HepG2 (cell line): Measurements from ENCODE around the gene RIPOR1. TPM values are rescaled to one million over a fixed set of nuclear protein-coding genes. Genes with fewer than 3 reads are reported as not detected.

Experiments
- CENPX ChIP-seq: sonication (generic); formaldehyde crosslinking; IDR thresholded peaks from 2 replicates; pipeline ENCODE4 v1.9.0; 2021; ENCODE audit warnings: mild to moderate bottlenecking, missing genetic modification reagents, moderate library complexity
- ELK4 ChIP-seq: sonication (generic); formaldehyde crosslinking; IDR thresholded peaks from 2 replicates; pipeline ENCODE4 v1.9.0; 2021; ENCODE audit warnings: missing genetic modification reagents, borderline replicate concordance
- ETV5 ChIP-seq: IDR thresholded peaks from 2 replicates; pipeline ENCODE4 v1.6.1; 2018; ENCODE audit warnings: missing biosample characterization, missing genetic modification reagents, inconsistent platforms, borderline replicate concordance
- FLYWCH1 ChIP-seq: sonication (generic); formaldehyde crosslinking; IDR thresholded peaks from 2 replicates; pipeline ENCODE4 v1.8.1; 2023; ENCODE audit warnings: mild to moderate bottlenecking, missing genetic modification reagents
- FOSL1 ChIP-seq: sonication (generic); formaldehyde crosslinking; IDR thresholded peaks from 2 replicates; pipeline ENCODE4 v1.9.0; 2021; ENCODE audit warnings: missing genetic modification reagents, borderline replicate concordance
- KLF6 ChIP-seq: IDR thresholded peaks from 2 replicates; pipeline ENCODE4 v1.8.0; 2016; ENCODE audit warnings: missing biosample characterization, missing genetic modification reagents
- PATZ1 ChIP-seq: sonication (generic); formaldehyde crosslinking; IDR thresholded peaks from 2 replicates; pipeline ENCODE4 v1.4.0; 2020; ENCODE audit warnings: missing genetic modification reagents
- RBFOX2 ChIP-seq: fragments of 200-400 bp; formaldehyde crosslinking; IDR thresholded peaks from 2 replicates; pipeline ENCODE4 v1.6.1; 2017; ENCODE audit warnings: low read depth, mild to moderate bottlenecking, low read length
- SP5 ChIP-seq: IDR thresholded peaks from 2 replicates; pipeline ENCODE4 v1.6.1; 2016; ENCODE audit warnings: low read depth, borderline replicate concordance
- TFE3 ChIP-seq: IDR thresholded peaks from 2 replicates; pipeline ENCODE4 v1.6.1; 2016
- U2AF1 ChIP-seq: fragments of 200-400 bp; formaldehyde crosslinking; optimal IDR thresholded peaks from 2 replicates; pipeline ENCODE3; 2017; ENCODE audit warnings: mild to moderate bottlenecking, low read depth, low read length
- ZBTB38 ChIP-seq: sonication (generic); formaldehyde crosslinking; IDR thresholded peaks from 2 replicates; pipeline ENCODE4 v1.5.1; 2020; ENCODE audit warnings: mild to moderate bottlenecking, missing genetic modification reagents
- ZFP36L2 ChIP-seq: sonication (generic); formaldehyde crosslinking; IDR thresholded peaks from 2 replicates; pipeline ENCODE4 v1.4.0; 2020; ENCODE audit warnings: missing genetic modification reagents
- ZNF124 ChIP-seq: sonication (generic); formaldehyde crosslinking; IDR thresholded peaks from 2 replicates; pipeline ENCODE4 v1.4.0; 2020; ENCODE audit warnings: missing genetic modification reagents
- ZNF224 ChIP-seq: sonication (generic); formaldehyde crosslinking; IDR thresholded peaks from 2 replicates; pipeline ENCODE4 v1.5.0; 2020; ENCODE audit warnings: mild to moderate bottlenecking, missing genetic modification reagents
- ZNF292 ChIP-seq: sonication (generic); formaldehyde crosslinking; IDR thresholded peaks from 2 replicates; pipeline ENCODE4 v1.8.1; 2022; ENCODE audit warnings: mild to moderate bottlenecking, low read depth, missing genetic modification reagents, borderline replicate concordance
- ZNF441 ChIP-seq: sonication (generic); formaldehyde crosslinking; IDR thresholded peaks from 2 replicates; pipeline ENCODE4 v1.7.0; 2021; ENCODE audit warnings: missing genetic modification reagents, borderline replicate concordance
- ZNF558 ChIP-seq: sonication (generic); formaldehyde crosslinking; IDR thresholded peaks from 2 replicates; pipeline ENCODE4 v1.9.0; 2022; ENCODE audit warnings: mild to moderate bottlenecking, missing genetic modification reagents, borderline replicate concordance
- ZNF687 ChIP-seq: sonication (generic); formaldehyde crosslinking; IDR thresholded peaks from 2 replicates; pipeline ENCODE4 v1.5.1; 2020; ENCODE audit warnings: mild to moderate bottlenecking, missing genetic modification reagents, moderate library complexity
- ZSCAN21 ChIP-seq: sonication (generic); formaldehyde crosslinking; IDR thresholded peaks from 2 replicates; pipeline ENCODE4 v1.8.0; 2022; ENCODE audit warnings: mild to moderate bottlenecking, missing genetic modification reagents, moderate library complexity, borderline replicate concordance
- polyA plus RNA-seq, 8 experiments: library from polyadenylated mRNA; depleted of rRNA in 3 of 8; stranded (reverse) in 7 of 8; unstranded in 1 of 8; fragments of >200 nt; fragmentation: Illumina TruSeq in 4 of 8; extraction: Trizol in 4 of 8; gene quantifications; 2 replicates each; pipeline versions ENCODE4 v1.2.1 to v1.2.3, GENCODE V29; 2011 to 2016; ENCODE audit warnings: low read depth in 4 of 8, missing spikeins in 1 of 8, mixed read lengths in 1 of 8; ENCODE audit not compliant: insufficient read depth in 1 of 8
- total RNA-seq, 5 experiments: library from RNA; depleted of rRNA; stranded (reverse); fragments of >200 nt; fragmentation: Illumina TruSeq; extraction: Trizol; gene quantifications; 2 replicates each; pipeline ENCODE4 v1.2.3, GENCODE V29; 2016; ENCODE audit warnings: low read depth in 1 of 5

Gene RIPOR1
- total and polyA plus RNA-seq, 2 of the 13 experiments (the other 11 are each of a cell fraction or from before 2014, with no cell fraction given), result 4.6 to 8.1 TPM

- no peak for TF ChIP-seq ZNF558 (CRISPR knock-in tag)
- peak; percentile 91 for TF ChIP-seq ETV5
- no peak for TF ChIP-seq ZNF292 (CRISPR knock-in tag)
- no peak for TF ChIP-seq ZNF124 (CRISPR knock-in tag)
- TF ChIP-seq TFE3 (CRISPR knock-in tag), result 0 out of 2 replicates have a peak, but pooled peaks have one; percentile 11
- no peak for TF ChIP-seq ELK4 (CRISPR knock-in tag)
- no peak for TF ChIP-seq ZFP36L2
- TF ChIP-seq RBFOX2, result peak; percentile 62; the same call in 1 of the 2 replicates
- peak; percentile 95 for TF ChIP-seq SP5 (CRISPR knock-in tag)
- TF ChIP-seq ZBTB38 (CRISPR knock-in tag), result no peak; the same call in 1 of the 2 replicates
- no peak for TF ChIP-seq CENPX (CRISPR knock-in tag)
- no peak for TF ChIP-seq ZSCAN21 (CRISPR knock-in tag)
- peak; percentile 13; the same call in 1 of the 2 replicates for TF ChIP-seq FOSL1 (CRISPR knock-in tag)
- TF ChIP-seq ZNF441, result peak; percentile 66; the same call in 1 of the 2 replicates
- no peak for TF ChIP-seq U2AF1
- peak; percentile 95 for TF ChIP-seq PATZ1
- TF ChIP-seq FLYWCH1 (CRISPR knock-in tag), result no peak
- peak; percentile 81 for TF ChIP-seq ZNF687 (CRISPR knock-in tag)
- TF ChIP-seq ZNF224 (CRISPR knock-in tag), result no peak
- TF ChIP-seq KLF6 (CRISPR knock-in tag), result no peak
Measured at GRCh38 chr16:67537636-67538591, 9.3 kb downstream of the RIPOR1 start (continued).
